K562 (cell line): Measurements from ENCODE around the gene GIMAP7. TPM values are rescaled to one million over a fixed set of nuclear protein-coding genes. Genes with fewer than 3 reads are reported as not detected.

Source experiments
- BCOR ChIP-seq: fragments of 450-650 bp; IDR thresholded peaks from 2 replicates; pipeline ENCODE4 v1.6.1; 2016
- ETS1 ChIP-seq: conservative IDR thresholded peaks from 2 replicates; pipeline ENCODE4 v1.6.1; 2011; ENCODE audit warnings: low read depth, mild to moderate bottlenecking, low read length; ENCODE audit not compliant: control insufficient read depth
- HNRNPH1 ChIP-seq: fragments of 200-400 bp; formaldehyde crosslinking; optimal IDR thresholded peaks from 2 replicates; pipeline ENCODE3; 2017; ENCODE audit warnings: low read depth, mild to moderate bottlenecking, low read length, moderate library complexity
- MTA1 ChIP-seq: fragments of 450-650 bp; IDR thresholded peaks from 2 replicates; pipeline ENCODE4 v1.6.1; 2017; ENCODE audit warnings: borderline replicate concordance
- PBX2 ChIP-seq, 2 experiments: IDR thresholded peaks in 1 of 2; conservative IDR thresholded peaks in 1 of 2; 2 replicates each; pipeline ENCODE4 v1.6.1; 2016; ENCODE audit warnings: low read depth in 2 of 2, mild to moderate bottlenecking in 1 of 2, missing compliant biosample characterization in 1 of 2, missing genetic modification characterization in 1 of 2, moderate library complexity in 1 of 2
- RBM17 ChIP-seq: fragments of 200-400 bp; formaldehyde crosslinking; IDR thresholded peaks from 2 replicates; pipeline ENCODE4 v1.6.1; 2017; ENCODE audit warnings: low read depth, mild to moderate bottlenecking, low read length, borderline replicate concordance
- UBTF ChIP-seq, 2 experiments: IDR thresholded peaks; 2 replicates each; pipeline ENCODE4 v1.6.1; 2012; ENCODE audit warnings: improper control_type of control experiment in 2 of 2, low read depth in 2 of 2, low read length in 2 of 2, borderline replicate concordance in 1 of 2
- polyA plus RNA-seq, 8 experiments: library from polyadenylated mRNA; depleted of rRNA in 4 of 8; stranded (reverse) in 5 of 8; unstranded in 3 of 8; fragments of >200 nt; fragmentation: Nextera tagmentation in 2 of 8; fragmentation: Illumina TruSeq in 1 of 8; extraction: Ambion mirVana in 2 of 8; extraction: Trizol in 1 of 8; gene quantifications; 2 replicates each; pipeline versions ENCODE4 v1.2.1 to v1.2.3, GENCODE V29; 2011 to 2014; ENCODE audit warnings: inconsistent platforms in 1 of 8, missing spikeins in 1 of 8
- total RNA-seq, 7 experiments: library from RNA; depleted of rRNA in 6 of 7; stranded (reverse); fragments of >200 nt in 6 of 7; fragmentation: Illumina TruSeq in 2 of 7; extraction: Trizol in 2 of 7; gene quantifications; 2 replicates each; pipeline versions ENCODE4 v1.2.1 to v1.2.3, GENCODE V29; 2011 to 2021; ENCODE audit warnings: low replicate concordance in 1 of 7

Gene GIMAP7
- total and polyA plus RNA-seq, 9 of the 15 experiments (the other 6 are each of a cell fraction or from before 2014, with no cell fraction given) = 0.42 TPM; not detected in 8

- no peak for TF ChIP-seq UBTF (IDR thresholded peaks at IDR 0.05; ENCODE audit: borderline replicate concordance in 1 of 2, low read depth in 2 of 2, low read length in 2 of 2)
- no peak for TF ChIP-seq PBX2 (CRISPR knock-in tag; IDR thresholded peaks at IDR 0.05; ENCODE audit: low read depth)
- no peak for TF ChIP-seq PBX2 (tag; conservative IDR thresholded peaks at IDR 0.05; ENCODE audit: low read depth)
- TF ChIP-seq BCOR = no peak
- no peak for TF ChIP-seq MTA1
- TF ChIP-seq ETS1 = no peak
- TF ChIP-seq HNRNPH1 = no peak
- no peak for TF ChIP-seq RBM17
- TF ChIP-seq, all 486 proteins: peak for 2
Measured at GRCh38 chr7:150473902-150474301, 40.8 kb upstream of the GIMAP7 start (continued).
